Endothelial cell of umbilical vein (primary cell): ENCODE data around the gene AFDN. TPM values are rescaled to one million over a fixed set of nuclear protein-coding genes. Genes with fewer than 3 reads are reported as not detected.

Experiments used
- BruUV-seq: library from RNA; stranded (reverse); fragments of 400-500 nt; replicated peaks from 2 replicates; lab custom pipeline; 2021; lab: Mats Ljungman, UMichigan
- CTCF ChIA-PET: fragments of 300-600, 350-600 bp; sonication (Branson Sonifier 250); formaldehyde crosslinking; loops from one replicate; lab custom pipeline; 2021; ENCODE audit warnings: antibody characterized with exemption, inconsistent platforms; lab: Charles Lee
- POLR2A ChIA-PET: fragments of 300-600, 350-600 bp; sonication (Branson Sonifier 250); formaldehyde crosslinking; loops from one replicate; lab custom pipeline; 2021; ENCODE audit warnings: antibody characterized with exemption, inconsistent platforms; lab: Charles Lee
- DNase-seq: peaks from one replicate; pipeline ENCODE4 v3.0.0-alpha.2; 2011; ENCODE audit warnings: low read depth, low spot score
- FAIRE-seq: peaks from 2 replicates; lab custom pipeline; 2011; peaks lifted over from hg19 to GRCh38; lab: Jason Lieb, UNC
- H2AFZ ChIP-seq: 2 replicates; pipeline ENCODE4 v1.6.0; 2012; ENCODE audit warnings: low read depth, low read length, control low read depth, inconsistent platforms
- H3K27ac ChIP-seq: 2 replicates; pipeline ENCODE4 v1.5.1; 2011; ENCODE audit warnings: low read depth, mild to moderate bottlenecking, control low read depth, low read length, moderate library complexity; ENCODE audit not compliant: insufficient read depth
- H3K27me3 ChIP-seq, 2 experiments: 2 replicates each; pipeline versions ENCODE4 v1.6.0 to v1.6.1; 2011; ENCODE audit warnings: low read length in 2 of 2, mixed read lengths in 1 of 2; ENCODE audit not compliant: control insufficient read depth in 2 of 2, insufficient read depth in 2 of 2
- H3K36me3 ChIP-seq, 2 experiments: 2 replicates in 1 of 2; 3 replicates in 1 of 2; pipeline ENCODE4 v1.5.1; 2011; ENCODE audit warnings: low read length in 2 of 2, mild to moderate bottlenecking in 1 of 2, moderate library complexity in 1 of 2; ENCODE audit not compliant: control insufficient read depth in 2 of 2, insufficient read depth in 2 of 2; ENCODE audit errors: extremely low read depth in 1 of 2
- H3K4me1 ChIP-seq: 3 replicates; pipeline ENCODE4 v1.5.1; 2011; ENCODE audit warnings: mild to moderate bottlenecking, low read length; ENCODE audit not compliant: control insufficient read depth, insufficient read depth; ENCODE audit errors: extremely low read depth
- H3K4me2 ChIP-seq: 2 replicates; pipeline ENCODE4 v1.6.1; 2011; ENCODE audit warnings: low read length, control low read depth, mixed read lengths; ENCODE audit not compliant: insufficient read depth
- H3K4me3 ChIP-seq, 3 experiments: fragments of 200-600 bp in 1 of 3; sonication (generic), shearing (Covaris generic) in 1 of 3; replicated peaks in 1 of 3; 2 replicates each; pipeline ENCODE4 v1.5.1; 2011 to 2016; ENCODE audit warnings: control low read depth in 3 of 3, low read length in 3 of 3, mild to moderate bottlenecking in 2 of 3, inconsistent platforms in 1 of 3, low read depth in 1 of 3, moderate library complexity in 1 of 3; ENCODE audit not compliant: insufficient read depth in 1 of 3
- H3K79me2 ChIP-seq: 2 replicates; pipeline ENCODE4 v1.6.0; 2012; ENCODE audit warnings: low read length, inconsistent platforms; ENCODE audit not compliant: control insufficient read depth, insufficient read depth
- H3K9ac ChIP-seq: replicated peaks from 2 replicates; pipeline ENCODE3; 2011; ENCODE audit warnings: low read length, control low read depth; ENCODE audit not compliant: insufficient read depth; ENCODE audit errors: extremely low read depth
- H3K9me1 ChIP-seq: replicated peaks from 3 replicates; pipeline ENCODE4 v1.6.0; 2011; ENCODE audit warnings: mild to moderate bottlenecking, low read length; ENCODE audit not compliant: control insufficient read depth, insufficient read depth; ENCODE audit errors: extremely low read depth
- H3K9me3 ChIP-seq: replicated peaks from 2 replicates; pipeline ENCODE4 v1.5.1; 2012; ENCODE audit warnings: low read length, inconsistent platforms; ENCODE audit not compliant: control insufficient read depth, insufficient read depth
- H4K20me1 ChIP-seq: replicated peaks from 2 replicates; pipeline ENCODE3; 2011; ENCODE audit warnings: mild to moderate bottlenecking, low read length; ENCODE audit not compliant: control insufficient read depth, insufficient read depth; ENCODE audit errors: extremely low read depth
- EZH2 ChIP-seq: IDR thresholded peaks from 2 replicates; pipeline ENCODE4 v1.6.1; 2012; ENCODE audit warnings: borderline replicate concordance, low read depth, mild to moderate bottlenecking, moderate library complexity, low read length, inconsistent platforms; ENCODE audit not compliant: severe bottlenecking
- FOS ChIP-seq: IDR thresholded peaks from 2 replicates; pipeline ENCODE4 v1.6.1; 2011; ENCODE audit warnings: mild to moderate bottlenecking, low read length, moderate library complexity, borderline replicate concordance; ENCODE audit not compliant: insufficient read depth
- GATA2 ChIP-seq: IDR thresholded peaks from 2 replicates; pipeline ENCODE4 v1.7.0; 2011; ENCODE audit warnings: low read depth, mild to moderate bottlenecking, moderate library complexity, mixed read lengths, low read length; ENCODE audit not compliant: insufficient read length, insufficient read depth
- JUN ChIP-seq: IDR thresholded peaks from 2 replicates; pipeline ENCODE4 v1.6.1; 2011; ENCODE audit warnings: borderline replicate concordance, low read depth; ENCODE audit not compliant: insufficient read length, insufficient read depth
- MYC ChIP-seq: IDR thresholded peaks from one replicate; pipeline ENCODE4 v1.6.1; 2011; ENCODE audit warnings: mild to moderate bottlenecking, low read depth, low read length
- POLR2A ChIP-seq: IDR thresholded peaks from 2 replicates; pipeline ENCODE4 v1.6.1; 2012; ENCODE audit warnings: low read depth, mild to moderate bottlenecking, control low read depth, low read length
- POLR2AphosphoS5 ChIP-seq: IDR thresholded peaks from 2 replicates; pipeline ENCODE4 v1.6.1; 2012; ENCODE audit warnings: low read depth, mild to moderate bottlenecking, control low read depth, low read length, moderate library complexity; ENCODE audit not compliant: insufficient read depth
- dilution Hi-C: fragments of 300-500 bp; cut with MboI; formaldehyde crosslinking; loops from one replicate; pipeline ENCODE4 v1.15.0; 2019; ENCODE audit warnings: low sequenced_read_pairs; ENCODE audit not compliant: extremely low pct_ligation_motif_present
- intact Hi-C: fragments of 100-400 bp; cut with micrococcal nuclease; formaldehyde crosslinking; loops from one replicate; pipeline ENCODE4 v1.10.0; 2022
- polyA plus RNA-seq, 4 experiments: library from polyadenylated mRNA; depleted of rRNA in 3 of 4; stranded (reverse) in 3 of 4; unstranded in 1 of 4; fragments of >200 nt; gene quantifications; 2 replicates each; pipeline versions ENCODE4 v1.2.1 to v1.2.3, GENCODE V29; 2011 to 2012; ENCODE audit warnings: missing spikeins in 1 of 4
- total RNA-seq: library from RNA; stranded (reverse); gene quantifications from 2 replicates; pipeline ENCODE4 v1.2.3, GENCODE V29; 2021
- TF ChIP-seq, protein P1 (sequence below): IDR thresholded peaks from 2 replicates; pipeline ENCODE4 v1.6.1; 2011; ENCODE audit not compliant: insufficient read depth, insufficient read length
- TF ChIP-seq, protein P2 (sequence below), 2 donors: IDR thresholded peaks; 1 replicate in 1 of 2; 2 replicates in 1 of 2; pipeline ENCODE4 v1.5.1; 2011; ENCODE audit warnings: low read length in 2 of 2, mild to moderate bottlenecking in 2 of 2, moderate library complexity in 2 of 2, control low read depth in 1 of 2, inconsistent platforms in 1 of 2, low read depth in 1 of 2; ENCODE audit not compliant: insufficient read depth in 1 of 2; ENCODE audit errors: extremely low read depth in 1 of 2

The AFDN gene
- total and polyA plus RNA-seq, 2 donors (not counting 3 experiments of a cell fraction or from before 2014, with no cell fraction given), result 31.0 to 134 TPM

DNA sequence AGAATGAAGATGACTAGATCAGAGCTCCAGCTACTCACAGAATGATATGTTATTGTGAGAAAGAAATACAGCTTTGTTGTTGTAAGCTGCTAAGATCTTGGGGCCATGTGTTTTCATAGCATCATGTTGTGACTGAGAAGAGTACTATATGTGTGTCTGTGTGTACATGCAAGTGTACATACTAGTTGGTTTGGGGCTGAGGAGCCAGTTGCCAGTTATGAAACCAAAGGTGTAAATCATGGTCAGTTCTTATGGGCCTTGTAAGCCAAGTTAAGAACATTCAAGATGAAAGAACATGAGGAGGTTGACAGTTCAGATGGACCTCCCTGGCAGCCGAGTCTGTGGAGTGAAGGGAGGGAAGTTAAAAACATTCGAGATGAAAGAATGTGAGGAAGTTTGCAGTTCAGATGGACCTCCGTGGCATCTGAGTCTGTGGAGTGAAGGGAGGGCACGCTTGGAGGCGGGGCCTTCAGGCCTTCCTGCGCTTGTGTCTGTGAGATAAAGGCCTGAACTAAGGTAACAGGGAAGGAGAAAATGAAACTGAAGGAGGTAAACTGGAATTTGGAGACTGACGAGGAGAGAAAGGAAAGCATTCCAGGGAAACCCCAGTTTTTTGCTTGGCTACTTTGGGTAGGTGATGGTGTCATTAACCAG lies 13.9 kb downstream of the AFDN start:
- Histone ChIP-seq H3K36me3 (no peaks in the 10 kb centered on the region), H3K4me2 (no peak overlapping the region), H4K20me1 (peaks cover 22% of the 10 kb centered on the region), H3K4me3 (no peak overlapping the region), H3K9ac (no peak overlapping the region), H3K27ac (no peak overlapping the region), H3K9me1 (no peaks in the 10 kb centered on the region), H2AFZ (no peak overlapping the region), H3K9me3 (no peaks in the 10 kb centered on the region), H3K27me3 (no peaks in the 10 kb centered on the region), H3K4me1 (no peaks in the 10 kb centered on the region), H3K79me2 (peaks cover 63% of the 10 kb centered on the region)
- intact Hi-C loops (no loop called here), dilution Hi-C loops (no loop called here)
- ChIA-PET POLR2A (no interaction called here), CTCF (interaction anchor here (1.1 to 1.5 kb wide), 3 partner anchors 10 to 58 kb away, joined by 3 to 4 read pairs (median 4); no protein-coding TSS in a partner anchor)
- DNase-seq (no peak), FAIRE-seq (no peak)
- no TSS peak for BruUV-seq
- TF ChIP-seq JUN (no peak), MYC (no peak), FOS (no peak), GATA2 (no peak), EZH2 (no peak), POLR2AphosphoS5 (no peak), POLR2A (no peak)
- TF ChIP-seq, protein P1, sequence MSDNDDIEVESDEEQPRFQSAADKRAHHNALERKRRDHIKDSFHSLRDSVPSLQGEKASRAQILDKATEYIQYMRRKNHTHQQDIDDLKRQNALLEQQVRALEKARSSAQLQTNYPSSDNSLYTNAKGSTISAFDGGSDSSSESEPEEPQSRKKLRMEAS, result no peak
- TF ChIP-seq, protein P2, sequence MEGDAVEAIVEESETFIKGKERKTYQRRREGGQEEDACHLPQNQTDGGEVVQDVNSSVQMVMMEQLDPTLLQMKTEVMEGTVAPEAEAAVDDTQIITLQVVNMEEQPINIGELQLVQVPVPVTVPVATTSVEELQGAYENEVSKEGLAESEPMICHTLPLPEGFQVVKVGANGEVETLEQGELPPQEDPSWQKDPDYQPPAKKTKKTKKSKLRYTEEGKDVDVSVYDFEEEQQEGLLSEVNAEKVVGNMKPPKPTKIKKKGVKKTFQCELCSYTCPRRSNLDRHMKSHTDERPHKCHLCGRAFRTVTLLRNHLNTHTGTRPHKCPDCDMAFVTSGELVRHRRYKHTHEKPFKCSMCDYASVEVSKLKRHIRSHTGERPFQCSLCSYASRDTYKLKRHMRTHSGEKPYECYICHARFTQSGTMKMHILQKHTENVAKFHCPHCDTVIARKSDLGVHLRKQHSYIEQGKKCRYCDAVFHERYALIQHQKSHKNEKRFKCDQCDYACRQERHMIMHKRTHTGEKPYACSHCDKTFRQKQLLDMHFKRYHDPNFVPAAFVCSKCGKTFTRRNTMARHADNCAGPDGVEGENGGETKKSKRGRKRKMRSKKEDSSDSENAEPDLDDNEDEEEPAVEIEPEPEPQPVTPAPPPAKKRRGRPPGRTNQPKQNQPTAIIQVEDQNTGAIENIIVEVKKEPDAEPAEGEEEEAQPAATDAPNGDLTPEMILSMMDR (IDR thresholded peaks at IDR 0.05; ENCODE audit: extremely low read depth in 1 of 2, insufficient read depth in 1 of 2, low read depth in 1 of 2, low read length in 2 of 2), result no peak
